IMR-90 (cell line): ENCODE results near the gene ASS1.

Source experiments
- BHLHE40 ChIP-seq: fragments of 150-350 bp; IDR thresholded peaks from 2 replicates; pipeline ENCODE4 v1.6.1; 2016; ENCODE audit warnings: mild to moderate bottlenecking, low read depth, low read length
- CEBPB ChIP-seq: IDR thresholded peaks from 2 replicates; pipeline ENCODE4 v1.6.1; 2012; ENCODE audit warnings: low read depth, low read length, improper control_type of control experiment
- CHD1 ChIP-seq: IDR thresholded peaks from 2 replicates; pipeline ENCODE4 v1.6.1; 2012; ENCODE audit warnings: low read depth, low read length, improper control_type of control experiment
- CTCF ChIP-seq: conservative IDR thresholded peaks from 2 replicates; pipeline ENCODE4 v1.5.1; 2012; ENCODE audit warnings: mild to moderate bottlenecking, low read depth, low read length, improper control_type of control experiment
- MAFK ChIP-seq: IDR thresholded peaks from 2 replicates; pipeline ENCODE4 v1.6.1; 2012; ENCODE audit warnings: low read depth, low read length, improper control_type of control experiment
- MAZ ChIP-seq: IDR thresholded peaks from 2 replicates; pipeline ENCODE4 v1.6.1; 2012; ENCODE audit warnings: low read depth, mild to moderate bottlenecking, low read length, improper control_type of control experiment, moderate library complexity, borderline replicate concordance
- MXI1 ChIP-seq: IDR thresholded peaks from 2 replicates; pipeline ENCODE4 v1.6.1; 2012; ENCODE audit warnings: low read depth, mild to moderate bottlenecking, low read length, moderate library complexity, borderline replicate concordance
- NFE2L2 ChIP-seq: fragments of 150-350 bp; IDR thresholded peaks from 2 replicates; pipeline ENCODE4 v1.6.1; 2016; ENCODE audit warnings: low read depth, mild to moderate bottlenecking, low read length
- POLR2A ChIP-seq: IDR thresholded peaks from 2 replicates; pipeline ENCODE4 v1.6.1; 2012; ENCODE audit warnings: mild to moderate bottlenecking, low read depth, low read length
- RFX5 ChIP-seq: IDR thresholded peaks from 2 replicates; pipeline ENCODE4 v1.8.0; 2012; ENCODE audit warnings: low read depth, mild to moderate bottlenecking, low read length, moderate library complexity
- SMC3 ChIP-seq: fragments of 150-350 bp; IDR thresholded peaks from 2 replicates; pipeline ENCODE4 v1.6.1; 2016; ENCODE audit warnings: low read depth, mild to moderate bottlenecking, antibody characterized with exemption, low read length, moderate library complexity
- USF2 ChIP-seq: fragments of 150-350 bp; IDR thresholded peaks from 2 replicates; pipeline ENCODE4 v1.6.1; 2017; ENCODE audit warnings: mild to moderate bottlenecking, antibody characterized with exemption, low read length, low read depth

GRCh38 chr9:130478152-130478551 is 33.4 kb downstream of the ASS1 start:
- no peak for TF ChIP-seq CTCF
- TF ChIP-seq POLR2A, result no peak
- no peak for TF ChIP-seq CEBPB
- no peak for TF ChIP-seq NFE2L2
- no peak for TF ChIP-seq MAZ
- TF ChIP-seq RFX5, result no peak
- no peak for TF ChIP-seq USF2
- TF ChIP-seq MAFK, result no peak
- TF ChIP-seq CHD1, result no peak
- TF ChIP-seq SMC3, result no peak
- TF ChIP-seq BHLHE40, result no peak
- no peak for TF ChIP-seq MXI1
